Measurements from ENCODE around the gene RNPEPL1.

DNA sequence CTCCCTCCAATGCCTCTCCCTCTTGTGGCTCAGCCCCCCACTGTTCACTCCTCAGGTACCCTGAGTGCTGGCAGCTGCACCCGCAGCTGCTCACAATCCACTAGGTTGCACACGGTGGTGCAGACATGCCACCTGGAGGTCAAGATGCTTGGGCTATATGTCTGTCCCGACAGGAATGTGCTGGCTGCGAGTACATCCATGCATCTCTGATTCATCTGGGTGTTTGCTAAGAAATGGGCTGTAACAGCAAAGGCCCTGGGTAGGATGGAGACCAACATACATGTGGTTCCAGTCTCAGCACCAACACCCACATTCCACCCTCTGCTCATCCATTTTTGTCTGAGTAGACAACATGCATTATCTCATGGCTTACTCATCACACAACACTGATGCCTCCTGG lies 41.8 kb upstream of the RNPEPL1 start:
- TF ChIP-seq CTCF (IDR thresholded peaks at IDR 0.05) = no peak
- no peak for TF ChIP-seq POLR2A (IDR thresholded peaks at IDR 0.05)
